Mucosa of rectum (tissue), 2 donors: ENCODE measurements around the gene PIGH.
A peak's percentile ranks its signal among the peaks of the same experiment; 100 is the strongest.
"Not testable (repeated sequence)": the region's sequence is repeated elsewhere in the genome, so short reads cannot be mapped to it uniquely, and the experiment has no call there.

Experiments used
- H3K27ac ChIP-seq, 2 donors: one replicate each; pipeline ENCODE4 v1.7.0; 2013; ENCODE audit warnings: inconsistent platforms in 2 of 2, low read depth in 2 of 2, low read length in 2 of 2
- H3K27me3 ChIP-seq, 2 donors: one replicate each; pipeline ENCODE4 v1.7.0; 2013; ENCODE audit warnings: low read length in 2 of 2; ENCODE audit not compliant: control insufficient read depth in 2 of 2, insufficient read depth in 2 of 2
- H3K36me3 ChIP-seq, 2 donors: one replicate each; pipeline ENCODE4 v1.7.0; 2013; ENCODE audit warnings: low read length in 2 of 2; ENCODE audit not compliant: control insufficient read depth in 2 of 2, insufficient read depth in 2 of 2
- H3K4me1 ChIP-seq, 2 donors: one replicate each; pipeline ENCODE4 v1.7.0; 2013; ENCODE audit warnings: low read length in 2 of 2, mild to moderate bottlenecking in 1 of 2; ENCODE audit not compliant: control insufficient read depth in 2 of 2, insufficient read depth in 2 of 2
- H3K4me3 ChIP-seq, 2 donors: one replicate each; pipeline ENCODE4 v1.7.0; 2013; ENCODE audit warnings: low read length in 2 of 2
- H3K9ac ChIP-seq, 2 donors: one replicate each; pipeline ENCODE4 v1.7.0; 2013; ENCODE audit warnings: low read length in 2 of 2, low read depth in 1 of 2, mild to moderate bottlenecking in 1 of 2
- H3K9me3 ChIP-seq, 2 donors: one replicate each; pipeline ENCODE4 v1.7.0; 2013; ENCODE audit warnings: low read length in 2 of 2; ENCODE audit not compliant: control insufficient read depth in 2 of 2
- donor health status: healthy.
- donor health status: Normal muscosa, but diverticular disease.

The PIGH gene

DNA sequence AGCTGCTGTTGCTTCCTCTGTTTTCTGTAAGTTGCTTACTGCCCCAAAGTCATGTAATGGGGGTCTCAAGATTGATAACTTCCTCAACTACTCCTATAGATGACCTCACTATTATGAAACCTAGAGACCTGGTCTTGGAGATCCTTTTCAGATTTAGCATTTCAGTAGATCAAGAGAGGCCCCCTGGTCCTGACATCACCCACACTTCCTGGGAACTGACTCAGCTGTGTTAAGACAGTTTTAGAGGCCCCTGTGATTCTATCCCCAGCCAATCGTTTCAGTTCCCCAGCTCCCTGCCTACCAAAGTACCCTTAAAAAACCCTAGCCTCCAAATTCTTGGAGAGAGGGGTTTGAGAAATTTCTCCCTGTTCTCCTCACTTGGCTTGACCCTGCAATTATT is 10.4 kb upstream of the PIGH start:
- Histone ChIP-seq H3K27me3 (peaks cover 0 to 2% of the 10 kb centered on the region in 2 donors), H3K36me3 (no peaks in the 10 kb centered on the region), H3K4me3 (no peak overlapping the region), H3K27ac (no peak overlapping the region), H3K9ac (no peak overlapping the region), H3K9me3 (no peaks in the 10 kb centered on the region), H3K4me1 (no peaks in the 10 kb centered on the region)

DNA sequence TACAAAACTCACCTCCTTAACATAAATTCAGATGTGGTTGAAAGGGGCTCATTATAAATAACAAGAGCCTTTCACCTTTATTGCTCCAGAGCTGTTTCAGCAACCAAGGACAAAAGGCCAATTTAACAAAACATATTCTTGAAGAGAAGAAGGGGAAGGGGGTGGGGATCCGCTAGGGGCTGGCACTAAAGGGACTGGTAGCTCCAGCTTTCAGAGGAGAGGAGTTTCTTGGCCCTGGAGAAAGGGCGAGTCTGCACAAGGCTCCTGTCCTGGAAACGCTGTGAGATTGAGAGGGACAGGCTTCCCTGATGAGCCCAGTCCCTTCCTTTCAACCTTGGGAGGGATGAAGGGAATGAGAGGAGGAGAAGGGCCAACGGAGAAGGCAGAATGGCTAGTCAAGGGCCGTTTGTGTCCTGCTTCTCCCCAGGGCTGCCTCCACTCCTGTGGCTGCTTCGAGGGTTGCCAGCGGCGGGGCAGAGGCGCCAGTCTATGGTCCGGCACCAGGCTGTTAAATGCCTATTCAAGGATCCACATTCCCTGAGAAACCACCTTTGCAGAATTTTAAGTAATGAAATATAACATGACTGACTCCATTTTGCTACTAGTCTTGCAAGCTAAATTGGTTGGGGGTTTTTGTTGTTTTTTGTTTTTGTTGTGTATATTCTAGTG is 9.7 kb upstream of the PIGH start:
- no peak overlapping the region for H3K4me3 ChIP-seq
- H3K27ac ChIP-seq: no peak overlapping the region
- no peaks in the 10 kb centered on the region for H3K36me3 ChIP-seq
- no peaks in the 10 kb centered on the region for H3K4me1 ChIP-seq
- H3K9me3 ChIP-seq: no peaks in the 10 kb centered on the region
- H3K9ac ChIP-seq: no peak overlapping the region
- peaks cover 0 to 2% of the 10 kb centered on the region in 2 donors for H3K27me3 ChIP-seq

DNA sequence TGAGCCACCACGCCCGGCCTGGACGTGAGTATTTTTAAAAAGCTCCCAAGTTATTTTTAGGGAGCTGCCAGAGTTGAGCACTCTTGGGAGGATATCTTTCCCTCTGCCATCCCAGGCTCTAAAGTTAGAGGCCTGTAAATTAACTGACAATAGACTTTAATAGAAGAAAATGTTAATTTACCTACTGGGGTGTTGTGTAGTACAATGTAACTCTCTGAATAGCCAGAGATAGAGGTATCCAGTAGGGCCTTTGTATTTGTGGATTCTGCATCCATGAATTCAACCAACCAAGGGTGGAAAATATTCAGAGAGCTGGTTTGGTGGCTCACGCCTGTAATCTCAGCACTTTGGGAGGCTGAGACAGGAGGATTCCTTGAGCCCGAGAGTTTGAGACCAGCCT is 7.6 kb upstream of the PIGH start:
- H3K4me3 ChIP-seq: no peak overlapping the region
- H3K9ac ChIP-seq: no peak overlapping the region
- no peaks in the 10 kb centered on the region for H3K36me3 ChIP-seq
- H3K27ac ChIP-seq: no peak overlapping the region
- no peaks in the 10 kb centered on the region for H3K4me1 ChIP-seq
- peaks cover 0 to 2% of the 10 kb centered on the region in 2 donors for H3K27me3 ChIP-seq
- H3K9me3 ChIP-seq: no peaks in the 10 kb centered on the region

DNA sequence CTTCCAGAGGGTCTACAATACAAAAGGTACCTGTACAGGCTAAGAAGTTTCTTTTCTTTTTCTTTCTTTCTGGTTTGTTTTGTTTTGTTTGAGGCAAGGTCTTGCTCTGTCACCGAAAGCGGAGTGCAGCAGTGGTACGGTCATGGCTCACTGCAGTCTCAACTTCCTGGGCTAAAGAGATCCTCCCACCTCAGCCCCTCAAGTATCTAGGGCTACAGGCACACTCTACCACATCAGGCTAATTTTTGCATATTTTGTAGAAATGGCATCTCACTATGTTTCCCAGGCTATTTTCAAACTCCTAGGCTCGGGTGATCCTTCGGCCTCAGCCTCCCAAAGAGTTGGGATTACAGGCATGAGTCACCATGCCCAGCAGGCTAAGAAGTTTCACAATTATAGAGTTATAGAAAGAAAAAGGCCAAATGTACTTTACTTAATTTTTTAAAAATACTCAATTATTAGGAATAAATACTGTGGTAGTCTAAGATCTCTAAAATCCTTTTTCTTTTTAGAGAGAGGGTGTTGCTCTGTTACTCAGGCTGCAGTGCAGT is 3.0 kb upstream of the PIGH start:
- Histone ChIP-seq H3K4me3 (no peak overlapping the region), H3K9me3 (no peaks in the 10 kb centered on the region), H3K27ac (no peak overlapping the region), H3K27me3 (no peaks in the 10 kb centered on the region), H3K4me1 (no peaks in the 10 kb centered on the region), H3K9ac (no peak overlapping the region), H3K36me3 (no peaks in the 10 kb centered on the region)

DNA sequence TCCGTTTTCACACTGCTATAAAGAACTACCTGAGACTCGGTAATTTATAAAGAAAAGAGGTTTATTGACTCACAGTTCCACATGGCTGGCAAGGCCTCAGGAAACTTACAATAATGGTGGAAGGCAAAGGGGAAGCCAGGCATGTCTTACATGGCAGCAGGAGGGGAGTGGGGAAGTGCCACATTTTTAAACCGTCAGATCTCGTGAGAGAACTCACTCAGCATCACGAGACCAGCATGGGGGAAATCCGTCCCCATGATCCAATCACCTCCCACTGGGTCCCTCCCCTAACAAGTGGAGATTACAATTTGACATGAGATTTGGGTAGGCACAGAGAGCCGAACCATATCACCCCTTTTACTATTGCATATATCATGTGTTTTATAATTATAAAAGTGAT is 2.0 kb upstream of the PIGH start:
- no peak overlapping the region for H3K27ac ChIP-seq
- no peaks in the 10 kb centered on the region for H3K36me3 ChIP-seq
- no peak overlapping the region for H3K9ac ChIP-seq
- no peaks in the 10 kb centered on the region for H3K4me1 ChIP-seq
- no peak overlapping the region for H3K4me3 ChIP-seq
- no peaks in the 10 kb centered on the region for H3K27me3 ChIP-seq
- no peaks in the 10 kb centered on the region for H3K9me3 ChIP-seq

DNA sequence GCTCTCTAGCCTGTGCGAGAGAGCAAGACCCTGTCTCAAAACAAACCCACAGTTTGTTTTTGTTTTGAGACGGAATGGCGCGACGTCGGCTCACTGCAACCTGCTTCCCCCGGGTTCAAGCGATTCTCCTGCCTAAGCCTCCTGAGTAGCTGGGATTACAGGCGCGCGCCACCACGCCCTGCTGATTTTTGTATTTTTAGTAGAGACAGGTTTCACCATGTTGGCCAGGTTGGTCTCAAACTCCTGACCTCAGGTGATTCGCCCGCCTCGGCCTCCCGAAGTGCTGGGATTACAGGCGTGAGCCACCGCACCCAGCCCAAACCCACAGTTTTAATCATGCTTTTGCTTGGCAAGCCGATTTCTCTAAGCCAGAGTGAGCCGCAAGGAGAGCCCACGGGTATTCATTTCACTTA is 500 bp upstream of the PIGH start:
- H3K4me3 ChIP-seq: peak overlapping the region; percentile 80 to 83
- not testable (repeated sequence) for H3K4me1 ChIP-seq, H3K27me3 ChIP-seq, H3K36me3 ChIP-seq, H3K9me3 ChIP-seq
- peak overlapping the region; percentile 85 for H3K27ac ChIP-seq
- peak overlapping the region in 1 of 2 donors; percentile 83 for H3K9ac ChIP-seq

DNA sequence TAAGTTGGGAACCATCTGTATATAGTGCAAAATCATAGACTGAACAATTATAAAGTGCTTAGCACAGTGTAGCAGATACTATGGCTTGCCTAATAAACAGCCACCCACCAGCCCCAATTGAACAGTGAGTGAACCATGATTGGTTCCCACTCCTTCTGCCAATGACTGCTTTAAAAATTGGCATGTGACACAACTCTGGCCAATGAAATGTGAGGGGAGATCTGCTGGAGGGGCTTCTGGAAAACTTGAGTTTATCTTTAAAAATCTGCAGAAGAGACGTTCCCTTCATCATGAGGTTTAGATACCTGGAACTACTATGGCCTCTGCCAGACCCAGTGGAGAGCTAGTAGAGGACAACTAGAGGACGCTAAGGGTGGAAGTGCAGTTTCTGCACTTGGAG is 4.7 kb downstream of the PIGH start:
- Histone ChIP-seq H3K9me3 (no peaks in the 10 kb centered on the region), H3K36me3 (peaks cover 13 to 21% of the 10 kb centered on the region in 2 donors), H3K9ac (no peak overlapping the region), H3K27ac (no peak overlapping the region), H3K4me1 (no peaks in the 10 kb centered on the region), H3K4me3 (no peak overlapping the region), H3K27me3 (no peaks in the 10 kb centered on the region)

DNA sequence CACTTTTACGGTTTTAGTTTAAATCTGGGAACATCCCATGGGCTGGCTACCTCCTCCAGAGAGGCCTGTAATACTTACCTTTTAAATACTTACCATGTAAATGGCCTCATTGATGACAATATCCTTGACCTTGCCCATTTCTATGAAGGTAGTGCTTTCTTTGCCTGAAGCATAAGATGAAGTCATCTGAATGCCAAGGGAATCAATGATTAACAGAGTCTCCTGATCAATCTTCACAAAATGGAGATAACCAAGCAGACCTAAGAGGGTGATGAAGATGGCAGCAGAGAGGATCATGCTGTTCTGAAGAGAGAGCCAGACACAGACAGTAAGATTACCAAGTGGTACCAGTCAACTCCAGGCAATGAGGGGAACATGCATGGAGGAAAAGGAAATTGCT is 6.4 kb downstream of the PIGH start:
- not testable (repeated sequence) for H3K27ac ChIP-seq, H3K4me3 ChIP-seq, H3K9ac ChIP-seq, H3K27me3 ChIP-seq, H3K9me3 ChIP-seq, H3K4me1 ChIP-seq
- peaks cover 19 to 30% of the 10 kb centered on the region in 2 donors for H3K36me3 ChIP-seq

DNA sequence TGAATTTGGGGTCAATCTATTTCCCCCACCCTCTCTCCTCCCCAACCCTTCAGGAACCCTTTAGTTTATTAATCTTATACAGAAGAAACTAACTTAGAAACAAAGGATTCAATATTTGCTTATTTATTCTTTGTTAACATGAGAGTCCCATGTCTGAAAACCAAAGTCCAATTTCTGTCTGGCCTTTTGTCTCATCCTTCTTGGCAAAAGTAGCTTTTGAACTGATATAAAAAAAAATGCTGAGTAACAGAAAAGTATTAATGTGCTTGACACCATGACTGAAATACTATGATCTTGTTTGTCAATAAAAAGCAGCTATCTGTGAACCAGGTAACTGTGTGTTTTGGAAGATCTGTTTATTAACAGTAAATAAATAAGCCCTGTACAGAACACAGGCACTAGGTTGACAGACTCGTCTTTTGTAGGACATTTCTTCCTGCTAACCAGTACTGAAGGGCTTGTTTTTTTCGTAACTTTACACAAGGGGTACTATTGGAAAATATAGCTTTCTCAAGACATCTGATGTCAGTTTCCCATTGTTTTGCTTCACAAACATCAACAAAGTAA is 10.8 kb downstream of the PIGH start:
- Histone ChIP-seq H3K27ac (no peak overlapping the region), H3K9ac (no peak overlapping the region), H3K27me3 (no peaks in the 10 kb centered on the region), H3K9me3 (no peaks in the 10 kb centered on the region), H3K4me3 (no peak overlapping the region), H3K36me3 (peaks cover 42 to 61% of the 10 kb centered on the region in 2 donors), H3K4me1 (no peaks in the 10 kb centered on the region)

DNA sequence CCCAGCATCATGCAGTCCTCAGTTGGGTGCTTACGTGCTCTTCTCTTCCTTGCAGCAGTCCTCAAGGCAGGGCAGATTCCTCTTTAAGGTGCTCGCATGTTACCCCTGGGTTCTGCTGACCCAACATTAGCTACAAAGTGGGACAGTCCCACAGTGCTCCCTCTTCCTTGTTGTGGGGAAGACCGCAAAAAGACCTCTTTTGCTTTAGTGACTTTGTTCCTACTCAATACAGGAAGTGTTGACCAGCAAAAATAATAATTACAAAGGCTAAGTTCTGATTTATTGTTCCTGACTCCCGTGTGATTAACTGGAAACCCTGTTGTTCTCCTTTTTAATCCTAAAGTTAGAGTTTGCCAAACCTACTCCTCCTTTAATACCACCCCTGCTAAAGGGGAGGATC is 13.7 kb downstream of the PIGH start:
- H3K4me3 ChIP-seq: no peak overlapping the region
- peaks cover 51 to 64% of the 10 kb centered on the region in 2 donors for H3K36me3 ChIP-seq
- no peaks in the 10 kb centered on the region for H3K27me3 ChIP-seq
- no peak overlapping the region for H3K27ac ChIP-seq
- no peaks in the 10 kb centered on the region for H3K4me1 ChIP-seq
- H3K9me3 ChIP-seq: no peaks in the 10 kb centered on the region
- H3K9ac ChIP-seq: no peak overlapping the region
